ENCODE data around the gene TAF5. TPM values are rescaled to one million over a fixed set of nuclear protein-coding genes. Genes with fewer than 3 reads are reported as not detected.

Gene TAF5
- total and polyA plus RNA-seq, 2 donors from 2014 or later: 1.5 to 2.5 TPM

GRCh38 chr10:103419101-103419500, 51.3 kb downstream of the TAF5 start:
- Histone ChIP-seq H3K4me3 (ENCODE audit: low read length in 3 of 3) (no peak overlapping the region), H3K27ac (ENCODE audit: low read depth in 2 of 2, low read length in 2 of 2) (no peak overlapping the region), H3K9me3 (ENCODE audit: control insufficient read depth in 2 of 3, insufficient read depth in 1 of 3, low read length in 3 of 3) (no peaks in the 10 kb centered on the region), H3K27me3 (ENCODE audit: control insufficient read depth, insufficient read depth, low read length) (no peaks in the 10 kb centered on the region), H3K36me3 (ENCODE audit: control insufficient read depth in 2 of 3, insufficient read depth in 3 of 3, low read length in 3 of 3) (peaks cover 22 to 55% (median 53%) of the 10 kb centered on the region in 3 donors), H3K4me1 (ENCODE audit: control insufficient read depth in 2 of 3, insufficient read depth in 2 of 3, low read depth in 1 of 3, low read length in 3 of 3) (no peaks in the 10 kb centered on the region), H3K9ac (ENCODE audit: low read length in 3 of 3) (no peak overlapping the region)
- intact Hi-C loops (cut with DNase I): loop anchor here (5.0 kb wide), 1 partner anchor 68 kb away; no protein-coding TSS in a partner anchor
- no peak for DNase-seq
- no peak for FAIRE-seq
- no peak for TF ChIP-seq CTCF (IDR thresholded peaks at IDR 0.05; ENCODE audit: borderline replicate concordance, extremely low read depth, insufficient read depth)

GRCh38 chr10:103423748-103424147, 56.0 kb downstream of the TAF5 start:
- no peak for TF ChIP-seq CTCF (IDR thresholded peaks at IDR 0.05; ENCODE audit: borderline replicate concordance, extremely low read depth, insufficient read depth)
- no peaks in the 10 kb centered on the region for H3K4me1 ChIP-seq (ENCODE audit: control insufficient read depth in 2 of 3, insufficient read depth in 2 of 3, low read depth in 1 of 3, low read length in 3 of 3)
- no peak overlapping the region for H3K27ac ChIP-seq (ENCODE audit: low read depth in 2 of 2, low read length in 2 of 2)
- no peaks in the 10 kb centered on the region for H3K9me3 ChIP-seq (ENCODE audit: control insufficient read depth in 2 of 3, insufficient read depth in 1 of 3, low read length in 3 of 3)
- no peak overlapping the region for H3K4me3 ChIP-seq (ENCODE audit: low read length in 3 of 3)
- no peaks in the 10 kb centered on the region for H3K27me3 ChIP-seq (ENCODE audit: control insufficient read depth, insufficient read depth, low read length)
- intact Hi-C loops (cut with DNase I): no loop called here
- no peak for DNase-seq
- no peak for FAIRE-seq
- no peak overlapping the region for H3K9ac ChIP-seq (ENCODE audit: low read length in 3 of 3)
- H3K36me3 ChIP-seq (ENCODE audit: control insufficient read depth in 2 of 3, insufficient read depth in 3 of 3, low read length in 3 of 3): peaks cover 12 to 46% (median 25%) of the 10 kb centered on the region in 3 donors

- intact Hi-C loops (cut with DNase I): no loop called here
- Histone ChIP-seq H3K9ac (ENCODE audit: low read length in 3 of 3) (no peak overlapping the region), H3K27ac (ENCODE audit: low read depth in 2 of 2, low read length in 2 of 2) (no peak overlapping the region), H3K4me1 (ENCODE audit: control insufficient read depth in 2 of 3, insufficient read depth in 2 of 3, low read depth in 1 of 3, low read length in 3 of 3) (no peaks in the 10 kb centered on the region), H3K4me3 (ENCODE audit: low read length in 3 of 3) (no peak overlapping the region), H3K36me3 (ENCODE audit: control insufficient read depth in 2 of 3, insufficient read depth in 3 of 3, low read length in 3 of 3) (peaks cover 9 to 39% (median 35%) of the 10 kb centered on the region in 3 donors), H3K9me3 (ENCODE audit: control insufficient read depth in 2 of 3, insufficient read depth in 1 of 3, low read length in 3 of 3) (no peaks in the 10 kb centered on the region), H3K27me3 (ENCODE audit: control insufficient read depth, insufficient read depth, low read length) (no peaks in the 10 kb centered on the region)
- DNase-seq: no peak
- no peak for FAIRE-seq
- TF ChIP-seq CTCF (IDR thresholded peaks at IDR 0.05; ENCODE audit: borderline replicate concordance, extremely low read depth, insufficient read depth): no peak
Observed at GRCh38 chr10:103427866-103428265, 60.1 kb downstream of the TAF5 start.
